ENCODE measurements around the gene PIK3R6. TPM values are rescaled to one million over a fixed set of nuclear protein-coding genes. Genes with fewer than 3 reads are reported as not detected.

The PIK3R6 gene
- polyA plus RNA-seq, 4 donors: 0.97 to 1.8 (median 1.4) TPM

- no peak for DNase-seq (ENCODE audit: low read depth in 4 of 4, low spot score in 3 of 4)
Measured at GRCh38 chr17:8800656-8801055, 66.8 kb downstream of the PIK3R6 start.

- DNase-seq (ENCODE audit: low read depth in 4 of 4, low spot score in 3 of 4): no peak
Measured at GRCh38 chr17:8799570-8800212, 67.8 kb downstream of the PIK3R6 start.

- DNase-seq (ENCODE audit: low read depth in 4 of 4, low spot score in 3 of 4): peak in 1 of 4 donors; percentile 33
Measured at GRCh38 chr17:8798846-8799569, 68.5 kb downstream of the PIK3R6 start, which contains the start of gene MFSD6L. Gene MFSD6L, minus strand, starts transcription at chr17:8799365. Its CDS starts 245 bp downstream, at chr17:8799120.

- DNase-seq (ENCODE audit: low read depth in 4 of 4, low spot score in 3 of 4): no peak
Measured at GRCh38 chr17:8798176-8798845, 69.2 kb downstream of the PIK3R6 start.

- no peak for DNase-seq (ENCODE audit: low read depth in 4 of 4, low spot score in 3 of 4)
Measured at GRCh38 chr17:8797621-8798175, 69.8 kb downstream of the PIK3R6 start.

GRCh38 chr17:8794636-8795035 lies 72.8 kb downstream of the PIK3R6 start:
- DNase-seq (ENCODE audit: low read depth in 4 of 4, low spot score in 3 of 4): no peak

GRCh38 chr17:8793649-8794048 lies 73.8 kb downstream of the PIK3R6 start:
- no peak for DNase-seq (ENCODE audit: low read depth in 4 of 4, low spot score in 3 of 4)

GRCh38 chr17:8792646-8793045 lies 74.8 kb downstream of the PIK3R6 start:
- no peak for DNase-seq (ENCODE audit: low read depth in 4 of 4, low spot score in 3 of 4)

GRCh38 chr17:8791910-8792270 lies 75.6 kb downstream of the PIK3R6 start:
- DNase-seq (ENCODE audit: low read depth in 4 of 4, low spot score in 3 of 4): no peak

GRCh38 chr17:8791248-8791909 lies 76.1 kb downstream of the PIK3R6 start:
- DNase-seq (ENCODE audit: low read depth in 4 of 4, low spot score in 3 of 4): no peak

GRCh38 chr17:8789743-8790142 lies 77.7 kb downstream of the PIK3R6 start:
- DNase-seq (ENCODE audit: low read depth in 4 of 4, low spot score in 3 of 4): no peak

GRCh38 chr17:8788998-8789397 lies 78.5 kb downstream of the PIK3R6 start:
- DNase-seq (ENCODE audit: low read depth in 4 of 4, low spot score in 3 of 4): no peak

GRCh38 chr17:8785547-8786413 lies 81.7 kb downstream of the PIK3R6 start:
- peak; percentile 60 to 80 (median 68) for DNase-seq (ENCODE audit: low read depth in 4 of 4, low spot score in 3 of 4)

GRCh38 chr17:8782176-8782575 lies 85.3 kb downstream of the PIK3R6 start:
- no peak for DNase-seq (ENCODE audit: low read depth in 4 of 4, low spot score in 3 of 4)

- DNase-seq (ENCODE audit: low read depth in 4 of 4, low spot score in 3 of 4): no peak
Measured at GRCh38 chr17:8781776-8782175, 85.7 kb downstream of the PIK3R6 start.

GRCh38 chr17:8776881-8777280 lies 90.6 kb downstream of the PIK3R6 start:
- DNase-seq (ENCODE audit: low read depth in 4 of 4, low spot score in 3 of 4): no peak

GRCh38 chr17:8776248-8776647 lies 91.2 kb downstream of the PIK3R6 start:
- DNase-seq (ENCODE audit: low read depth in 4 of 4, low spot score in 3 of 4): no peak

GRCh38 chr17:8766731-8767130 lies 100.7 kb downstream of the PIK3R6 start:
- no peak for DNase-seq (ENCODE audit: low read depth in 4 of 4, low spot score in 3 of 4)

GRCh38 chr17:8762012-8762411 lies 105.5 kb downstream of the PIK3R6 start:
- no peak for DNase-seq (ENCODE audit: low read depth in 4 of 4, low spot score in 3 of 4)

- no peak for DNase-seq (ENCODE audit: low read depth in 4 of 4, low spot score in 3 of 4)
Measured at GRCh38 chr17:8758137-8758596, 109.3 kb downstream of the PIK3R6 start, which contains the start of gene SPDYE4. Gene SPDYE4, minus strand, starts transcription at chr17:8758546. Its CDS starts 164 bp downstream, at chr17:8758382.

Measured in right renal pelvis (tissue), 4 donors.